HG03378 (cell line): Measurements from ENCODE around the gene UPF3B.
A peak's percentile ranks its signal among the peaks of the same experiment; 100 is the strongest.
"Not testable (repeated sequence)": the region's sequence is repeated elsewhere in the genome, so short reads cannot be mapped to it uniquely, and the experiment has no call there.

Experiments used
- ATAC-seq: cut with Tn5 transposase; IDR thresholded peaks from one replicate; pipeline ENCODE4 v1.9.1; 2021; ENCODE audit warnings: mild to moderate bottlenecking, moderate library complexity; ENCODE audit not compliant: unreplicated experiment

Gene UPF3B

GRCh38 chrX:119826399-119826959 is 26.3 kb downstream of the UPF3B start:
- ATAC-seq: no peak

- ATAC-seq: not testable (repeated sequence)
Observed at GRCh38 chrX:119824221-119824620, 28.5 kb downstream of the UPF3B start.

- ATAC-seq: peak; percentile 98
Observed at GRCh38 chrX:119821703-119822102, 31.1 kb downstream of the UPF3B start.

- no peak for ATAC-seq
Observed at GRCh38 chrX:119817130-119817690, 35.6 kb downstream of the UPF3B start.

GRCh38 chrX:119816300-119816699 is 36.5 kb downstream of the UPF3B start:
- no peak for ATAC-seq

- ATAC-seq: no peak
Observed at GRCh38 chrX:119809185-119809666, 43.5 kb downstream of the UPF3B start.

- not testable (repeated sequence) for ATAC-seq
Observed at GRCh38 chrX:119808461-119808860, 44.3 kb downstream of the UPF3B start.

- no peak for ATAC-seq
Observed at GRCh38 chrX:119802546-119802945, 50.2 kb downstream of the UPF3B start.

GRCh38 chrX:119801253-119802221 is 51.2 kb downstream of the UPF3B start:
- no peak for ATAC-seq

GRCh38 chrX:119791437-119792231 is 61.1 kb downstream of the UPF3B start, which contains the start of gene RPL39:
RPL39 (minus strand) TSS chrX:119791630; CDS start chrX:119791576, 54 bp downstream.
- ATAC-seq: peak; percentile 82

- ATAC-seq: peak; percentile 26
Observed at GRCh38 chrX:119790977-119791436, 61.8 kb downstream of the UPF3B start.

GRCh38 chrX:119784747-119785446 is 67.9 kb downstream of the UPF3B start:
- ATAC-seq: peak; percentile 46
